GM23338 (cell line): ENCODE measurements around the gene NF1. TPM values are rescaled to one million over a fixed set of nuclear protein-coding genes. Genes with fewer than 3 reads are reported as not detected.

ENCODE experiments used
- ATAC-seq: fragments of 200-7000 bp; cut with Tn5 transposase; 3 replicates; pipeline ENCODE4 v1.9.1; 2020
- DNase-seq: peaks from one replicate; pipeline ENCODE4 v3.0.0-alpha.2; 2015; ENCODE audit warnings: low spot score
- H2AFZ ChIP-seq: fragments of 200-600 bp; sonication (generic); 2 replicates; pipeline ENCODE4 v1.8.0; 2016; ENCODE audit warnings: antibody characterized with exemption, mild to moderate bottlenecking, moderate library complexity
- H3F3A ChIP-seq: fragments of 200-600 bp; sonication (generic); replicated peaks from 2 replicates; pipeline ENCODE4 v1.8.0; 2017; ENCODE audit warnings: antibody characterized with exemption, mixed run types, low read depth
- H3K27ac ChIP-seq: fragments of 200-600 bp; sonication (generic); 2 replicates; pipeline ENCODE4 v1.6.1; 2016; ENCODE audit warnings: low read depth
- H3K27me3 ChIP-seq: fragments of 200-600 bp; sonication (generic); 2 replicates; pipeline ENCODE4 v1.8.0; 2016; ENCODE audit warnings: mild to moderate bottlenecking, mixed run types, moderate library complexity; ENCODE audit not compliant: insufficient read depth
- H3K36me3 ChIP-seq: fragments of 200-600 bp; sonication (generic); 2 replicates; pipeline ENCODE4 v1.8.0; 2016; ENCODE audit warnings: mild to moderate bottlenecking; ENCODE audit not compliant: insufficient read depth
- H3K4me1 ChIP-seq: fragments of 200-600 bp; sonication (generic); 2 replicates; pipeline ENCODE4 v1.8.0; 2016; ENCODE audit warnings: mild to moderate bottlenecking, moderate library complexity; ENCODE audit not compliant: insufficient read depth
- H3K4me2 ChIP-seq: fragments of 200-600 bp; sonication (generic); 2 replicates; pipeline ENCODE4 v1.7.1; 2017; ENCODE audit warnings: mixed run types
- H3K4me3 ChIP-seq: fragments of 200-600 bp; sonication (generic); 2 replicates; pipeline ENCODE4 v1.6.1; 2016; ENCODE audit warnings: mixed run types
- H3K79me2 ChIP-seq: fragments of 200-600 bp; sonication (generic); replicated peaks from 2 replicates; pipeline ENCODE4 v1.8.0; 2017; ENCODE audit warnings: mild to moderate bottlenecking; ENCODE audit not compliant: insufficient read depth
- H3K9me2 ChIP-seq: fragments of 200-600 bp; sonication (generic); 2 replicates; pipeline ENCODE4 v1.8.0; 2017; ENCODE audit not compliant: insufficient read depth
- H4K20me1 ChIP-seq: fragments of 200-600 bp; sonication (generic); replicated peaks from 2 replicates; pipeline ENCODE4 v1.8.0; 2017; ENCODE audit warnings: mild to moderate bottlenecking; ENCODE audit not compliant: insufficient read depth
- H3K27ac Mint-ChIP-seq: 2 replicates; pipeline ENCODE4 v1.8.0; 2020; ENCODE audit warnings: inconsistent platforms, mild to moderate bottlenecking, moderate library complexity, mixed read lengths
- H3K27me3 Mint-ChIP-seq: 3 replicates; pipeline ENCODE4 v1.8.0; 2022; ENCODE audit warnings: low read depth, mild to moderate bottlenecking, moderate library complexity, mixed read lengths, inconsistent platforms; ENCODE audit not compliant: insufficient read depth, poor library complexity
- H3K36me3 Mint-ChIP-seq: 3 replicates; pipeline ENCODE4 v1.8.0; 2021; ENCODE audit warnings: low read depth, mild to moderate bottlenecking, inconsistent platforms, moderate library complexity, mixed read lengths
- H3K4me1 Mint-ChIP-seq: 3 replicates; pipeline ENCODE4 v1.8.0; 2020; ENCODE audit warnings: mild to moderate bottlenecking, inconsistent platforms, mixed read lengths
- H3K4me3 Mint-ChIP-seq: 3 replicates; pipeline ENCODE4 v1.8.0; 2021; ENCODE audit warnings: moderate library complexity, mild to moderate bottlenecking, inconsistent platforms, mixed read lengths
- H3K9me3 Mint-ChIP-seq: 3 replicates; pipeline ENCODE4 v1.8.0; 2020; ENCODE audit warnings: moderate library complexity, mild to moderate bottlenecking, inconsistent platforms, mixed read lengths
- CREB1 ChIP-seq: fragments of 250-450 bp; sonication (Bioruptor Pico); IDR thresholded peaks from 2 replicates; pipeline ENCODE4 v1.5.0; 2020; ENCODE audit warnings: low read depth, mild to moderate bottlenecking, moderate library complexity
- CTCF ChIP-seq, 2 experiments: fragments of 200-600 bp in 1 of 2; sonication (generic) in 1 of 2; conservative IDR thresholded peaks; 2 replicates each; pipeline versions ENCODE4 v1.5.1 to v1.6.1; 2016 to 2017; ENCODE audit warnings: antibody characterized with exemption in 2 of 2, low read depth in 2 of 2, mild to moderate bottlenecking in 2 of 2, moderate library complexity in 1 of 2
- EZH2phosphoT487 ChIP-seq: fragments of 200-600 bp; sonication (generic); IDR thresholded peaks from one replicate; pipeline ENCODE4 v1.8.1; 2018; ENCODE audit warnings: antibody characterized with exemption; ENCODE audit not compliant: unreplicated experiment
- NANOG ChIP-seq: IDR thresholded peaks from 2 replicates; pipeline ENCODE4 v1.6.1; 2016; ENCODE audit warnings: antibody characterized with exemption, borderline replicate concordance
- POLR2AphosphoS5 ChIP-seq: IDR thresholded peaks from 2 replicates; pipeline ENCODE4 v1.6.1; 2016; ENCODE audit warnings: antibody characterized with exemption, low read depth
- STAT1 ChIP-seq: IDR thresholded peaks from one replicate; pipeline ENCODE4 v1.6.1; 2016; ENCODE audit warnings: antibody characterized with exemption; ENCODE audit not compliant: unreplicated experiment
- ZNF114 ChIP-seq: fragments of 250-450 bp; sonication (Bioruptor Pico); IDR thresholded peaks from 2 replicates; pipeline ENCODE4 v1.5.0; 2020; ENCODE audit warnings: mild to moderate bottlenecking, moderate library complexity
- ZNF331 ChIP-seq: fragments of 250-450 bp; sonication (Bioruptor Pico); IDR thresholded peaks from 2 replicates; pipeline ENCODE4 v1.5.0; 2020; ENCODE audit warnings: low read depth, mild to moderate bottlenecking, moderate library complexity
- polyA plus RNA-seq: library from polyadenylated mRNA; unstranded; fragments of >200 nt; fragmentation: Nextera tagmentation; extraction: Ambion mirVana; gene quantifications from 2 replicates; pipeline ENCODE4 v1.2.1, GENCODE V29; 2016
- total RNA-seq: library from RNA; depleted of rRNA; stranded (reverse); fragments of >200 nt; shearing (Covaris generic); gene quantifications from 2 replicates; pipeline ENCODE4 v1.2.3, GENCODE V29; 2014
- TF ChIP-seq, protein P1 (sequence below): fragments of 250-450 bp; sonication (Bioruptor Pico); IDR thresholded peaks from 2 replicates; pipeline ENCODE4 v1.5.0; 2020; ENCODE audit warnings: mild to moderate bottlenecking, moderate library complexity
- TF ChIP-seq, protein P2 (sequence below): IDR thresholded peaks from 2 replicates; pipeline ENCODE4 v1.6.1; 2016; ENCODE audit warnings: antibody characterized with exemption

NF1 gene
- total and polyA plus RNA-seq, 2 experiments from 2014 or later = 16.3 to 49.7 TPM

DNA sequence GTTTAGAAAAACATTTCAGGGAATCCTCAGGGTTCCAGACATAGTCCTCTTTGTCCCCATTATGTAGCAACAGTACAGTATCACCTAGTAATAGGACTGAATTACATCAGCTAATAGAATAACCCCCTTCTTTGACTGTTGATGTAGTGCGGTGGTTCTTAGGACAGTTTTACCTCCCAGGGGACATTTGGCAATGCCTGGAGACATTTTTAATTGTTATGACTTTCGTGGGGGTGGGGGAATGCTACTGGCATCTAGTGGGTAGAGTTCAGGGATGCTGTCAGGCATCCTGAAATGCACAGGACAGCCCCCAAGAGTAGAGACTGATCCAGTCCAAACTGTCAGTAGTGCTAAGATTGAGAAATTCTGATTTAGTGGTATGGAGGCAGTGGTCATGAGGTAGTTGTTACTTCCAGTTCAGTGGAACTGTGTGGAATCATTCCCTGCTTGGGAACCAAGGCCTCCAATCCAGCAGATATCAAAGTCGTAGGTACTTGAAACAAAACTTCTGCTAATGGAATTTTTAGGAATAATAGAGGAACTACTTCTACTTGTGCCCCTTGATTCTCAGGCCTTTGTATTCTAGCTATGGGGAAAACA is 20.3 kb downstream of the NF1 start:
- Histone ChIP-seq H3K79me2 (peaks cover 46% of the 10 kb centered on the region), H3K27me3 (no peaks in the 10 kb centered on the region), H3K4me3 (no peak overlapping the region), H3K9me2 (no peaks in the 10 kb centered on the region), H3K4me2 (no peak overlapping the region), H3K36me3 (no peaks in the 10 kb centered on the region), H2AFZ (no peak overlapping the region), H4K20me1 (peaks cover 3% of the 10 kb centered on the region), H3F3A (no peaks in the 10 kb centered on the region), H3K4me1 (peaks cover 17% of the 10 kb centered on the region; the same call in 1 of the 2 replicates), H3K27ac (no peak overlapping the region)
- Mint-ChIP-seq H3K36me3 (peaks cover 6% of the 10 kb centered on the region; the same call in 1 of the 3 replicates), H3K4me1 (peaks cover 28% of the 10 kb centered on the region), H3K4me3 (no peak overlapping the region), H3K27me3 (peaks cover 1% of the 10 kb centered on the region), H3K27ac (no peak overlapping the region), H3K9me3 (peaks cover 5% of the 10 kb centered on the region; the same call in 1 of the 3 replicates)
- TF ChIP-seq POLR2AphosphoS5 (no peak), STAT1 (no peak), NANOG (no peak), ZNF331 (CRISPR knock-in tag) (no peak), EZH2phosphoT487 (no peak), ZNF114 (CRISPR knock-in tag) (no peak), CTCF (conservative IDR thresholded peaks at IDR 0.05; ENCODE audit: low read depth in 2 of 2) (no peak), CREB1 (CRISPR knock-in tag) (no peak)
- TF ChIP-seq, protein P1, sequence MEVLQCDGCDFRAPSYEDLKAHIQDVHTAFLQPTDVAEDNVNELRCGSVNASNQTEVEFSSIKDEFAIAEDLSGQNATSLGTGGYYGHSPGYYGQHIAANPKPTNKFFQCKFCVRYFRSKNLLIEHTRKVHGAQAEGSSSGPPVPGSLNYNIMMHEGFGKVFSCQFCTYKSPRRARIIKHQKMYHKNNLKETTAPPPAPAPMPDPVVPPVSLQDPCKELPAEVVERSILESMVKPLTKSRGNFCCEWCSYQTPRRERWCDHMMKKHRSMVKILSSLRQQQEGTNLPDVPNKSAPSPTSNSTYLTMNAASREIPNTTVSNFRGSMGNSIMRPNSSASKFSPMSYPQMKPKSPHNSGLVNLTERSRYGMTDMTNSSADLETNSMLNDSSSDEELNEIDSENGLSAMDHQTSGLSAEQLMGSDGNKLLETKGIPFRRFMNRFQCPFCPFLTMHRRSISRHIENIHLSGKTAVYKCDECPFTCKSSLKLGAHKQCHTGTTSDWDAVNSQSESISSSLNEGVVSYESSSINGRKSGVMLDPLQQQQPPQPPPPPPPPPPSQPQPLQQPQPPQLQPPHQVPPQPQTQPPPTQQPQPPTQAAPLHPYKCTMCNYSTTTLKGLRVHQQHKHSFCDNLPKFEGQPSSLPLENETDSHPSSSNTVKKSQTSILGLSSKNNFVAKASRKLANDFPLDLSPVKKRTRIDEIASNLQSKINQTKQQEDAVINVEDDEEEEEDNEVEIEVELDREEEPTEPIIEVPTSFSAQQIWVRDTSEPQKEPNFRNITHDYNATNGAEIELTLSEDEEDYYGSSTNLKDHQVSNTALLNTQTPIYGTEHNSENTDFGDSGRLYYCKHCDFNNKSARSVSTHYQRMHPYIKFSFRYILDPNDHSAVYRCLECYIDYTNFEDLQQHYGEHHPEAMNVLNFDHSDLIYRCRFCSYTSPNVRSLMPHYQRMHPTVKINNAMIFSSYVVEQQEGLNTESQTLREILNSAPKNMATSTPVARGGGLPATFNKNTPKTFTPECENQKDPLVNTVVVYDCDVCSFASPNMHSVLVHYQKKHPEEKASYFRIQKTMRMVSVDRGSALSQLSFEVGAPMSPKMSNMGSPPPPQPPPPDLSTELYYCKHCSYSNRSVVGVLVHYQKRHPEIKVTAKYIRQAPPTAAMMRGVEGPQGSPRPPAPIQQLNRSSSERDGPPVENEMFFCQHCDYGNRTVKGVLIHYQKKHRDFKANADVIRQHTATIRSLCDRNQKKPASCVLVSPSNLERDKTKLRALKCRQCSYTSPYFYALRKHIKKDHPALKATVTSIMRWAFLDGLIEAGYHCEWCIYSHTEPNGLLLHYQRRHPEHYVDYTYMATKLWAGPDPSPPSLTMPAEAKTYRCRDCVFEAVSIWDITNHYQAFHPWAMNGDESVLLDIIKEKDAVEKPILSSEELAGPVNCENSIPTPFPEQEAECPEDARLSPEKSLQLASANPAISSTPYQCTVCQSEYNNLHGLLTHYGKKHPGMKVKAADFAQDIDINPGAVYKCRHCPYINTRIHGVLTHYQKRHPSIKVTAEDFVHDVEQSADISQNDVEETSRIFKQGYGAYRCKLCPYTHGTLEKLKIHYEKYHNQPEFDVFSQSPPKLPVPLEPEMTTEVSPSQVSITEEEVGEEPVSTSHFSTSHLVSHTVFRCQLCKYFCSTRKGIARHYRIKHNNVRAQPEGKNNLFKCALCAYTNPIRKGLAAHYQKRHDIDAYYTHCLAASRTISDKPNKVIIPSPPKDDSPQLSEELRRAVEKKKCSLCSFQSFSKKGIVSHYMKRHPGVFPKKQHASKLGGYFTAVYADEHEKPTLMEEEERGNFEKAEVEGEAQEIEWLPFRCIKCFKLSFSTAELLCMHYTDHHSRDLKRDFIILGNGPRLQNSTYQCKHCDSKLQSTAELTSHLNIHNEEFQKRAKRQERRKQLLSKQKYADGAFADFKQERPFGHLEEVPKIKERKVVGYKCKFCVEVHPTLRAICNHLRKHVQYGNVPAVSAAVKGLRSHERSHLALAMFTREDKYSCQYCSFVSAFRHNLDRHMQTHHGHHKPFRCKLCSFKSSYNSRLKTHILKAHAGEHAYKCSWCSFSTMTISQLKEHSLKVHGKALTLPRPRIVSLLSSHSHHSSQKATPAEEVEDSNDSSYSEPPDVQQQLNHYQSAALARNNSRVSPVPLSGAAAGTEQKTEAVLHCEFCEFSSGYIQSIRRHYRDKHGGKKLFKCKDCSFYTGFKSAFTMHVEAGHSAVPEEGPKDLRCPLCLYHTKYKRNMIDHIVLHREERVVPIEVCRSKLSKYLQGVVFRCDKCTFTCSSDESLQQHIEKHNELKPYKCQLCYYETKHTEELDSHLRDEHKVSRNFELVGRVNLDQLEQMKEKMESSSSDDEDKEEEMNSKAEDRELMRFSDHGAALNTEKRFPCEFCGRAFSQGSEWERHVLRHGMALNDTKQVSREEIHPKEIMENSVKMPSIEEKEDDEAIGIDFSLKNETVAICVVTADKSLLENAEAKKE = no peak
- TF ChIP-seq, protein P2, sequence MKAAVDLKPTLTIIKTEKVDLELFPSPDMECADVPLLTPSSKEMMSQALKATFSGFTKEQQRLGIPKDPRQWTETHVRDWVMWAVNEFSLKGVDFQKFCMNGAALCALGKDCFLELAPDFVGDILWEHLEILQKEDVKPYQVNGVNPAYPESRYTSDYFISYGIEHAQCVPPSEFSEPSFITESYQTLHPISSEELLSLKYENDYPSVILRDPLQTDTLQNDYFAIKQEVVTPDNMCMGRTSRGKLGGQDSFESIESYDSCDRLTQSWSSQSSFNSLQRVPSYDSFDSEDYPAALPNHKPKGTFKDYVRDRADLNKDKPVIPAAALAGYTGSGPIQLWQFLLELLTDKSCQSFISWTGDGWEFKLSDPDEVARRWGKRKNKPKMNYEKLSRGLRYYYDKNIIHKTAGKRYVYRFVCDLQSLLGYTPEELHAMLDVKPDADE = no peak
- no peak for DNase-seq
- ATAC-seq = no peak
